H9 (cell line): Measurements from ENCODE around the gene CCNJL. TPM values are rescaled to one million over a fixed set of nuclear protein-coding genes. Genes with fewer than 3 reads are reported as not detected.

ENCODE experiments used
- DNase-seq: peaks from one replicate; pipeline ENCODE4 v3.0.0-alpha.2; 2017
- H2AFZ ChIP-seq: one replicate; pipeline ENCODE4 v1.6.1; 2013; ENCODE audit warnings: mild to moderate bottlenecking, low read length, control low read depth, moderate library complexity
- H2AK5ac ChIP-seq: 2 replicates; pipeline ENCODE4 v1.6.1; 2013; ENCODE audit warnings: low read length, control low read depth, mixed read lengths; ENCODE audit not compliant: insufficient read length
- H2BK120ac ChIP-seq: one replicate; pipeline ENCODE4 v1.6.1; 2013; ENCODE audit warnings: low read depth, mild to moderate bottlenecking, low read length, control low read depth, inconsistent platforms; ENCODE audit not compliant: poor library complexity, severe bottlenecking
- H2BK12ac ChIP-seq: 2 replicates; pipeline ENCODE4 v1.6.1; 2013; ENCODE audit warnings: low read length, control low read depth, mixed read lengths, low read depth; ENCODE audit not compliant: insufficient read length
- H2BK15ac ChIP-seq: 2 replicates; pipeline ENCODE4 v1.6.1; 2013; ENCODE audit warnings: low read depth, low read length, control low read depth
- H2BK20ac ChIP-seq: one replicate; pipeline ENCODE4 v1.6.1; 2013; ENCODE audit warnings: low read depth, mild to moderate bottlenecking, low read length, control low read depth, inconsistent platforms; ENCODE audit not compliant: poor library complexity, severe bottlenecking
- H2BK5ac ChIP-seq: 2 replicates; pipeline ENCODE4 v1.6.1; 2013; ENCODE audit warnings: low read length, control low read depth, mixed read lengths; ENCODE audit not compliant: insufficient read length
- H3K14ac ChIP-seq: 2 replicates; pipeline ENCODE4 v1.6.1; 2013; ENCODE audit warnings: low read length, control low read depth; ENCODE audit not compliant: insufficient read depth
- H3K18ac ChIP-seq: 2 replicates; pipeline ENCODE4 v1.6.1; 2013; ENCODE audit warnings: low read depth, mild to moderate bottlenecking, mixed read lengths, low read length, control low read depth; ENCODE audit not compliant: insufficient read length
- H3K23ac ChIP-seq: 2 replicates; pipeline ENCODE4 v1.6.1; 2013; ENCODE audit warnings: low read length, control low read depth, mixed read lengths, low read depth; ENCODE audit not compliant: insufficient read length
- H3K23me2 ChIP-seq: 2 replicates; pipeline ENCODE4 v1.6.1; 2013; ENCODE audit warnings: low read depth, mild to moderate bottlenecking, mixed read lengths, low read length, control low read depth; ENCODE audit not compliant: insufficient read length, poor library complexity, severe bottlenecking
- H3K27ac ChIP-seq: 2 replicates; pipeline ENCODE4 v1.5.1; 2013; ENCODE audit warnings: low read length, control low read depth, mixed read lengths, low read depth; ENCODE audit not compliant: insufficient read length
- H3K27me3 ChIP-seq: 2 replicates; pipeline ENCODE4 v1.6.1; 2013; ENCODE audit warnings: low read length, control low read depth, inconsistent platforms; ENCODE audit not compliant: insufficient read depth
- H3K4ac ChIP-seq: 2 replicates; pipeline ENCODE4 v1.6.1; 2013; ENCODE audit warnings: low read depth, mild to moderate bottlenecking, control low read depth, inconsistent platforms, low read length, moderate library complexity
- H3K4me1 ChIP-seq: 2 replicates; pipeline ENCODE4 v1.6.1; 2013; ENCODE audit warnings: low read length, control low read depth, inconsistent platforms; ENCODE audit not compliant: insufficient read depth
- H3K4me2 ChIP-seq: 2 replicates; pipeline ENCODE4 v1.6.1; 2013; ENCODE audit warnings: low read length, control low read depth, mixed read lengths; ENCODE audit not compliant: insufficient read length, insufficient read depth
- H3K56ac ChIP-seq: 2 replicates; pipeline ENCODE4 v1.6.1; 2013; ENCODE audit warnings: low read depth, mild to moderate bottlenecking, mixed read lengths, low read length, control low read depth; ENCODE audit not compliant: insufficient read length
- H3K79me1 ChIP-seq: 2 replicates; pipeline ENCODE4 v1.6.1; 2013; ENCODE audit warnings: low read depth, mild to moderate bottlenecking, moderate library complexity, low read length, control low read depth, inconsistent platforms; ENCODE audit not compliant: insufficient read depth, poor library complexity, severe bottlenecking
- H3K79me2 ChIP-seq: 2 replicates; pipeline ENCODE4 v1.6.1; 2013; ENCODE audit warnings: low read length, control low read depth, inconsistent platforms; ENCODE audit not compliant: insufficient read depth
- H3K9ac ChIP-seq: 2 replicates; pipeline ENCODE4 v1.6.1; 2013; ENCODE audit warnings: low read length, control low read depth, mixed read lengths; ENCODE audit not compliant: insufficient read length; ENCODE audit errors: extremely low read depth
- H3K9me3 ChIP-seq: one replicate; pipeline ENCODE4 v1.6.1; 2013; ENCODE audit warnings: low read depth, low read length, inconsistent platforms; ENCODE audit not compliant: control insufficient read depth
- H3T11ph ChIP-seq: one replicate; pipeline ENCODE4 v1.6.1; 2013; ENCODE audit warnings: mild to moderate bottlenecking, low read length, control low read depth, inconsistent platforms
- H4K20me1 ChIP-seq: one replicate; pipeline ENCODE4 v1.6.1; 2013; ENCODE audit not compliant: control insufficient read depth, insufficient read length, insufficient read depth
- H4K5ac ChIP-seq: 2 replicates; pipeline ENCODE4 v1.6.1; 2013; ENCODE audit warnings: low read depth, mild to moderate bottlenecking, mixed read lengths, low read length, control low read depth; ENCODE audit not compliant: insufficient read length
- H4K8ac ChIP-seq: replicated peaks from 2 replicates; pipeline ENCODE4 v1.6.1; 2013; ENCODE audit warnings: low read length, control low read depth, mixed read lengths, low read depth; ENCODE audit not compliant: insufficient read length
- H4K91ac ChIP-seq: 2 replicates; pipeline ENCODE4 v1.6.1; 2013; ENCODE audit warnings: low read depth, mild to moderate bottlenecking, moderate library complexity, mixed read lengths, low read length, control low read depth; ENCODE audit not compliant: insufficient read length
- H3K27ac Mint-ChIP-seq, 3 experiments: 2 replicates in 2 of 3; 3 replicates in 1 of 3; pipeline ENCODE4 v1.8.0; 2020 to 2021; ENCODE audit warnings: mixed read lengths in 3 of 3, mild to moderate bottlenecking in 1 of 3, moderate library complexity in 1 of 3
- H3K27me3 Mint-ChIP-seq: 2 replicates; pipeline ENCODE4 v1.8.0; 2021; ENCODE audit warnings: low read depth, mild to moderate bottlenecking, moderate library complexity, mixed read lengths
- H3K36me3 Mint-ChIP-seq, 3 experiments: 2 replicates in 2 of 3; 3 replicates in 1 of 3; pipeline ENCODE4 v1.8.0; 2020 to 2021; ENCODE audit warnings: low read depth in 3 of 3, mixed read lengths in 3 of 3; ENCODE audit not compliant: insufficient read depth in 1 of 3
- H3K4me1 Mint-ChIP-seq, 2 experiments: 2 replicates each; pipeline ENCODE4 v1.8.0; 2020; ENCODE audit warnings: mixed read lengths in 2 of 2
- H3K4me3 Mint-ChIP-seq, 2 experiments: 2 replicates in 1 of 2; 3 replicates in 1 of 2; pipeline ENCODE4 v1.8.0; 2020 to 2021; ENCODE audit warnings: mild to moderate bottlenecking in 2 of 2, mixed read lengths in 2 of 2, moderate library complexity in 1 of 2
- H3K9me3 Mint-ChIP-seq, 2 experiments: 2 replicates in 1 of 2; 3 replicates in 1 of 2; pipeline ENCODE4 v1.8.0; 2020; ENCODE audit warnings: mild to moderate bottlenecking in 2 of 2, mixed read lengths in 2 of 2, moderate library complexity in 1 of 2
- WGBS: extraction: QIAGEN DNeasy Blood & Tissue Kit; methylation state at CpG from one replicate; pipeline ENCODE4 v1.1.7; 2013; ENCODE audit warnings: missing lambda C conversion rate, low lambda C conversion rate, mixed read lengths; ENCODE audit not compliant: insufficient read length; ENCODE audit errors: extremely low coverage; 5-methylcytosine and 5-hydroxymethylcytosine counted together
- total RNA-seq: library from RNA; stranded (reverse); gene quantifications from 2 replicates; pipeline ENCODE4 v1.2.1, GENCODE V29; 2021
- TF ChIP-seq, protein P1 (sequence below): fragments of 200-600 bp; sonication (generic); conservative IDR thresholded peaks from 3 replicates; pipeline ENCODE4 v1.8.0; 2021; ENCODE audit warnings: antibody characterized with exemption, mild to moderate bottlenecking

Gene CCNJL
- total RNA-seq, 1 experiment from 2014 or later, result 26.9 TPM

DNA sequence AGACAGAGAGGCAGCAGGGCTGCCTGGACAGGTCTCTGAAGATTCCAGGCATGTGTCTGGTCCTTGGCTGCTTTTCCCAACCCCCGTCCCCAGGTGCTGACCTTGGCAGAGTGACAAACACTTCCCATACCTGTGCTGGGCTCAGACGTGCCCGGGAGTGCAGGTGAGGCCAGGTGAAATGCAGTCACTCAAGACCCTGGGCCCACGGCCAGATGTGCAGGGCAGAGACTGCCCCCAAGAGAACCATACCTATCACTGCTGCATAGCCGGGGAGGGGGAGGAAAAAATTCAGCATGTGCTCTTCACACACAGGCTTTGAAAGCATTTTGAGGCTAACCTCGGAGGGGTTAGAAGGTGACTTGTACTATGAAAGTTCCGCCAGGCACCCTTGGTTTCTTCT lies 22.6 kb downstream of the CCNJL start:
- peaks cover 9% of the 10 kb centered on the region; the same call in 1 of the 2 replicates for H3K79me2 ChIP-seq

More for the DNA sequence above, 22.6 kb downstream of the CCNJL start:
- Histone ChIP-seq H4K20me1 (no peaks in the 10 kb centered on the region), H3K4ac (no peak overlapping the region), H2BK15ac (no peak overlapping the region), H3K14ac (0 out of 2 replicates have a peak overlapping the region, but pooled peaks have one; percentile 64), H4K8ac (no peak overlapping the region), H3K23ac (no peak overlapping the region), H2AFZ (no peak overlapping the region), H2BK20ac (no peak overlapping the region), H3K4me1 (no peaks in the 10 kb centered on the region; the same call in 1 of the 2 replicates), H3K27ac (no peak overlapping the region), H2BK5ac (no peak overlapping the region), H2BK12ac (no peak overlapping the region), H2AK5ac (no peak overlapping the region), H3K4me2 (no peak overlapping the region), H3K18ac (peak overlapping the region; percentile 47), H3K56ac (no peak overlapping the region), H3T11ph (no peak overlapping the region), H4K91ac (peak overlapping the region; percentile 69), H3K9ac (no peak overlapping the region), H3K27me3 (no peaks in the 10 kb centered on the region), H4K5ac (no peak overlapping the region), H3K9me3 (no peaks in the 10 kb centered on the region), H2BK120ac (no peak overlapping the region), H3K23me2 (no peaks in the 10 kb centered on the region), H3K79me1 (no peaks in the 10 kb centered on the region)
- TF ChIP-seq, protein P1, sequence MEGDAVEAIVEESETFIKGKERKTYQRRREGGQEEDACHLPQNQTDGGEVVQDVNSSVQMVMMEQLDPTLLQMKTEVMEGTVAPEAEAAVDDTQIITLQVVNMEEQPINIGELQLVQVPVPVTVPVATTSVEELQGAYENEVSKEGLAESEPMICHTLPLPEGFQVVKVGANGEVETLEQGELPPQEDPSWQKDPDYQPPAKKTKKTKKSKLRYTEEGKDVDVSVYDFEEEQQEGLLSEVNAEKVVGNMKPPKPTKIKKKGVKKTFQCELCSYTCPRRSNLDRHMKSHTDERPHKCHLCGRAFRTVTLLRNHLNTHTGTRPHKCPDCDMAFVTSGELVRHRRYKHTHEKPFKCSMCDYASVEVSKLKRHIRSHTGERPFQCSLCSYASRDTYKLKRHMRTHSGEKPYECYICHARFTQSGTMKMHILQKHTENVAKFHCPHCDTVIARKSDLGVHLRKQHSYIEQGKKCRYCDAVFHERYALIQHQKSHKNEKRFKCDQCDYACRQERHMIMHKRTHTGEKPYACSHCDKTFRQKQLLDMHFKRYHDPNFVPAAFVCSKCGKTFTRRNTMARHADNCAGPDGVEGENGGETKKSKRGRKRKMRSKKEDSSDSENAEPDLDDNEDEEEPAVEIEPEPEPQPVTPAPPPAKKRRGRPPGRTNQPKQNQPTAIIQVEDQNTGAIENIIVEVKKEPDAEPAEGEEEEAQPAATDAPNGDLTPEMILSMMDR, result no peak
- H3K9me3 Mint-ChIP-seq, result no peaks in the 10 kb centered on the region
- H3K4me1 Mint-ChIP-seq, result peaks cover 62 to 67% of the 10 kb centered on the region in 2 experiments
- no peaks in the 10 kb centered on the region for H3K27me3 Mint-ChIP-seq
- H3K36me3 Mint-ChIP-seq, result peaks cover 9 to 14% (median 9%) of the 10 kb centered on the region in 3 experiments; a peak in 6 of 7 replicates
- no CpG with 5 or more reads among the region's 7 CpGs for WGBS
- peak; percentile 55 for DNase-seq
- H3K4me3 Mint-ChIP-seq, result no peak overlapping the region
- H3K27ac Mint-ChIP-seq, result peak overlapping the region; percentile 70 to 97 (median 97); a peak in 6 of 7 replicates
